NCI-H82 treated with DMSO at 0.1 percent for 48 hours (cell line): Measurements from ENCODE around the gene STOML1.

ENCODE experiments used
- DNase-seq: peaks from one replicate; lab custom pipeline; 2025; ENCODE audit not compliant: unreplicated experiment; lab: John Stamatoyannopoulos, UW

STOML1 gene

GRCh38 chr15:73934281-73934680 lies 57.8 kb downstream of the STOML1 start:
- no peak for DNase-seq

- no peak for DNase-seq
Observed at GRCh38 chr15:73932381-73933191, 59.5 kb downstream of the STOML1 start.

GRCh38 chr15:73931441-73931840 lies 60.7 kb downstream of the STOML1 start:
- no peak for DNase-seq

DNA sequence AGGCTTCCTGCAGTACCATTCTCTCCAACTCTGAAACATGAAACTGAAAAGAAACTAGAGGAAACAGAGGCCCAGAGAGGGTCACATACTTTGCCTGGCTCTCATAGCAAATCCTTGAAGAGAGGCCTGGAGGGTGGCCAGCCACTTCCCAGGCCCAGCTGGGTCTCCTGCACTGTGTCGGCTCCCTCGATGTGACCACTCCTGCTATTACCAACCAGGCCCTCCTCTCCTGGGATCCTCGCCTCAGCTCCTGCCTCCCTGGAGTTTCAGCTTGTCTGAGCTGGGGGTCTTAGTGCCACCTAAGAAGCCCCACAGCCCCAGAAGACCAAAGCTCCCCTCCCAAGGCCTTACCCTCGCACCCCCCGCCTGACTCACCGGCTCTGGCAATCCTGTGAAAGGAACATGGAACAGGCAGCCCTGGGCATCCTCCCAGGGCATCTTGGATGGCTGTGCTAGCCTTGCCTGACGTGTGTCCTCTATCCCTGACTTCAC lies 61.3 kb downstream of the STOML1 start:
- DNase-seq, result no peak

GRCh38 chr15:73930371-73930770 lies 61.7 kb downstream of the STOML1 start:
- DNase-seq, result no peak

GRCh38 chr15:73928971-73929627 lies 63.0 kb downstream of the STOML1 start:
- no peak for DNase-seq
